GM19023 (cell line): ENCODE data around the gene CADPS.

ENCODE experiments used
- ATAC-seq: cut with Tn5 transposase; IDR thresholded peaks from one replicate; pipeline ENCODE4 v1.9.1; 2021; ENCODE audit warnings: mild to moderate bottlenecking, moderate library complexity; ENCODE audit not compliant: unreplicated experiment

Gene CADPS

DNA sequence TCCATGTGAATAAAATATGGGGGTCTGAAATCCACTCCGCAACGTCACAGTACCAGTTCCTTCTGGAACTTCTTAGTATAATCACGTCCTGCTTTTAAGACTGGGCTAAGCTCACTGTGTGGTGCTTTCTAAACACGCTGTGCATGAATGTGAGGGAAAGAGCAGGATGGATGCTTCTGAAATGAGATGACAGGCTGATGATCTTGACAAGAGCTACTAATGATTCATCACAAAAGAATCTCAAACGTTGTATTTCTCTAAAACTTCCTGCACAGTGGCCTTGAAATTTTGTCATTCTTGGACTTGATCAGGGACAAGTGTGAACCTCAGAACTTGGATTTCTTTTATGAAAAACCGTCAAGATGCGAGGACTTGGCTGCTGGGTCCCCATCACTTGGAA, 221.4 kb downstream of the CADPS start:
- ATAC-seq, result no peak

GRCh38 chr3:62647711-62648110, 227.5 kb downstream of the CADPS start:
- no peak for ATAC-seq

DNA sequence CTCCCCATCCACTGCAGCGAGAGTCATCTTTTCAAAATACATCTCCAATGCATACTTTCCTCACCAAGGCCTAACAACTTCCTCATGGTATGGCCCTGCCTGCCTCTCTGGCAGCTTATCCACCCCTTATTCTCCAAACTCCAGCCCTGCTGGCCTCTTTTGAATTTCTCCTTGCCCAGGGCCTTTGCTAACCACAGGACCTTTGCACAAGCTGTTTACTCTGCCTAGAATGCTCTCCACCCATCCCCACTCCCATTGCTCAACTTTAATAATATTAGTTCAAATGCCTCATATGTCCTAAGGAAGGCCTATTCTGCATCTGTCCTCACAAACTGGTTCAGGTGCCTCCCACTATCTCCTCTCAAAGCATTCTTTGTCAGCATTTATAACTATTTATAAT, 230.7 kb downstream of the CADPS start:
- ATAC-seq, result no peak

- no peak for ATAC-seq
Measured at GRCh38 chr3:62638316-62638715, 236.9 kb downstream of the CADPS start.

- ATAC-seq, result no peak
Measured at GRCh38 chr3:62636235-62636826, 238.9 kb downstream of the CADPS start.

DNA sequence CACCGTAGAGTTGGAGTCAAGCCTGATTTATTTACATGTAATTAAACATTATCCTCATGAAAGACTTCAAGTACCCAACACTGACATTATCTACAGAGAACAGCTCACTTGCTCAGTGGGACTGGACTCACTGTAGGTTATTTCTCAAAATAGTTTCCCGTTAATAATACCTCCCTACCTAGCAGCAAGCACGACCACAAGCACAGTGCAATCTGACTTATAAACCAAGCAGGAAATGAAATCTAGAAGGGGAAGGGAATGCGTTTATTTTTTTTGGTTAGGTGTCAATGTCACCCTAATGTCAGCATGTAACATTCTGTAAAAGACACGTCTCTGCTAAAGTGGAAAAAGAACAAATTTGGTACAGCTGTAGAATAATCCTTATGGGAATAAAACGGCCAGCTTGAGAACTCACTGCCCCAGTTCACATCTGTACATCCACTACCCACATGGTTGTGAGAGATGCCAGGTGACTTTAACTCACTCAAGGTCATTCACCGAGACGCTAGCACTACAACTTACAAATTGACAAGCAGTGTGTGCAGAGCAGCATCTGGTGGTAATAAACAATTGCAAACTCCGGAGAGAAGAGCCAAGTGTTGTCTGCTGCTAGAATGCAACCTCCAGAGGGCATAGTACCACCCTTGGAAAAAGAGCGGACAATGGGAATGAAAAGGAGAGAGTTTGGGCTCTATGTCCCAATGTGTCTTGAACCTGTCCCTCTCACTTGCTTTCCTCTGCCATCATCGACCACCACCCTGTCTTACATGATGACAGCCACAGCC, 242.5 kb downstream of the CADPS start:
- no peak for ATAC-seq

GRCh38 chr3:62631488-62631887, 243.7 kb downstream of the CADPS start:
- no peak for ATAC-seq

DNA sequence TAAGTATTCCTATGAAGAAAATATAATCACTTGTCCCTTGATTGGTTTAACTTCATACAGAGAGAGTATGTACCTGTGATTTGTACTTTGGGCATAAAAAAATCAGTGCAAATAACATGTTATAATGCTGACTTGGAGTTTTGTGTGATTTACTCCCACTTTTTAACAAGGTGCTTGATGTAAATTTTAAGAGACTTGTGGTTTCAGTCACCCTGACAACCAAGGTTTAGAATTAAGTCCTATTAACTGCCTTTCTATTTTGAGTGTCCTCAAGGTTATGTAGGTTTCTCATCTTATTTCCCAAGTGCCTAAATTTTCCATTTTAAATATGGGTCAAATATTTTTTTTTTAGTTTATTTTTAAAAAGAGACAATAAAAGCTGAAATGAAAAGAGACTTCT, 244.6 kb downstream of the CADPS start:
- ATAC-seq, result no peak

DNA sequence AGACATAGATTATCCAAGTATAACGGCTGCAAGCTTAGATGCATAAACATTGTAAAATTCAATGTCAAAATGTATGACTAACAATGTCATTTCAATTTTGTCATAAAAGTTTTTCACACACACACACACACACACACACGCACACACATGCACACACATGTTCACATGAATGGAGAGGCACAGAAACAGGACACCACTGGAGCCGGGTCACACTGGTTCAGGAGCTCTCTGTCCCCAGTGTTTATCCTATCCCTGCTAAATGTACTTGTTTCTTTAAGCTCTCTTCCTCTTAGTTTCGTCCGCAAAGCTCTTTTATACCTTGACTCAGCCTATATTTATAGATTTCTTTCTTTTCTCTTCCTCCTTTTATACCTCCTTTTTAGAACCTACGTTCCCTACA, 249.9 kb downstream of the CADPS start:
- no peak for ATAC-seq

DNA sequence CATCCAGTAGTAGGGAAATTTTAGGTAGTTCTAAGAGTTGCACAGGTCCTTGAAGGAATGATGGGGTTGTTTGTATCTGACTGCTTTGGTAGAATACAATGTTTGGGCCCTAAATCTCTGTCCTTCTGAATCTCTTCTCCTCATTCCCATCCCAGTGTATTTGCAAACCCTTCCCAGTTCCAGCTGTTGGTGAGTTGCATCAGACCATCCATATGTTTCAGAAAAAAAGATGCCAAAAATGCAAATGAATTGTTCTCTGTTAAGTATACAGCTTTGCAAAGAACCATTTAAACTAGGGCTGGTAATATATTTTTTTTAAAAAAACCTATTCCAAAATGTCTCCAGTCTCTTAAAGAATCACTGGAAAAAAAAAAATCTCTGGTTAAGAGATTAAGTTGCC, 251.0 kb downstream of the CADPS start:
- no peak for ATAC-seq

DNA sequence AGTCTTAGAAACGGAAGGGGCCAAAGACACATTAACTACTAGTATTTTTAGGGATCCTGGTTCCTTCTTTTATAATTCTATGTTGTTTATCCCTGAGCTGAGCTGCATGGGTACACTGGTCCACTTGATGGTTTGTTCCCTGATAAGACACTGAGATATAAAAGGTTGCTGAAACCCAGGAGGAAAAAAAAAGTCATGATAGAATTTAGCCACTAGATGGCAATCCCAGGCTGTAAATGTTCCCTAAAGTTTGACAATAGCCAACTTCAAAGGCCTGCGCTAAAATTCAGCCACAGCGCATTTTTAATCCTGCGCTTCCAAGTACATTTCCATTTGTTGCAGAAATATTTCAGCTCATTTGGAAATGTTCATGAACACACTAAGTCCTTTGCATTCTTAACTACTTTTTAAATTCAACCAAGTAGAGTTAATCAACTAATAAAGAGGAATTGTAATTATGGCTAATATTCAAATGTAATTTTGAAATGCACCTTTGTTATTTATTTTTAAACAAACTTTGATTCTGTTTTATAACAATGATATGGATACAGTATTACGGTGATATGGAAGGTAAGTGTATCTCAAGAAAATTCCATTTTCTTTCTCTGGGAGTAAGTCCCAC, 252.6 kb downstream of the CADPS start:
- no peak for ATAC-seq

GRCh38 chr3:62621925-62622324, 253.3 kb downstream of the CADPS start:
- ATAC-seq, result no peak

DNA sequence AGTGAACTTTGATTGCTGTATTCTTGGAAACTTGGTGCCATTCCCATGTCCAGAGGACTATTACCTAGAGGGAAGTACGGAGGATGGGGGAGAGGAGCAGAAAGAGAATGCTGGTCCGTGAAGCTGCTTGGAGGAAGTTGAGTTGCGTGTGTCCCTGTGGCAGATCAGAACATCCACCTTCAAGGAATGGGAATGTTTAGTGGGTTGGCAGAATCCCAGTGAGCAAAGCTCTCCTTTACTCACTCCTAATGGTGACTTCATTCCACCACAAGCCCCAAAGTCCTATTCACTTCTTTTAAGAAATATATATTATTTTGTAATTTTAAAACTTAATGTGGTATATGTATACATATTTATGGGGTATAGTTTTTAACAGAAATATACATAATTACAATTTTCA, 254.0 kb downstream of the CADPS start:
- no peak for ATAC-seq

DNA sequence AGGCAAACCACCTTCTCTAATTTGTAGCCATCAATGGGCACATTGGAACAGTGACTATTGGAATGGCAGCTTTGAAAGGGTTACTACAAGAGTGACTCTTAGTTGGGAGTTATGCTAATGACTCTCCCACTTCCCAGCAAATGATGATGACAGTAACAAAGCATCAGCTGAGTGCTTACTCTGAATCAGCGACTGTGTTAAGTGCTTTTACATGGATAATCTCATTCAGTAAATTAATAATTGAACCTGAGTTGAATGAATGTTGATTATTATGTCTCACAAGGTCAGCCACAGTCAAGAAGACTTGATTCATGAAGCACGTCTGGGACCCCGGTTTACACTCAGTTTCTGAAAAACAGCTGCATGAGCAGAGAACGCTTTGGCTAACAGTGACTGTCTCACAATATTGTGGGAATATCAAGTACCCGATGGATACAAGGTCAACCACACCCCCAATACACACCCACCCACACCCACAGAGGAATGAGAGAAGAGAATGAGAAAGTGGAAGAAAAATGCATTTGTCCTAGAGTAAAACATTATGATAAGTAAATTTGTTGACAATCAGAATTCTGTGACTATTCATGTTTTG, 259.9 kb downstream of the CADPS start:
- ATAC-seq, result no peak

GRCh38 chr3:62614527-62614926, 260.7 kb downstream of the CADPS start:
- ATAC-seq, result no peak

DNA sequence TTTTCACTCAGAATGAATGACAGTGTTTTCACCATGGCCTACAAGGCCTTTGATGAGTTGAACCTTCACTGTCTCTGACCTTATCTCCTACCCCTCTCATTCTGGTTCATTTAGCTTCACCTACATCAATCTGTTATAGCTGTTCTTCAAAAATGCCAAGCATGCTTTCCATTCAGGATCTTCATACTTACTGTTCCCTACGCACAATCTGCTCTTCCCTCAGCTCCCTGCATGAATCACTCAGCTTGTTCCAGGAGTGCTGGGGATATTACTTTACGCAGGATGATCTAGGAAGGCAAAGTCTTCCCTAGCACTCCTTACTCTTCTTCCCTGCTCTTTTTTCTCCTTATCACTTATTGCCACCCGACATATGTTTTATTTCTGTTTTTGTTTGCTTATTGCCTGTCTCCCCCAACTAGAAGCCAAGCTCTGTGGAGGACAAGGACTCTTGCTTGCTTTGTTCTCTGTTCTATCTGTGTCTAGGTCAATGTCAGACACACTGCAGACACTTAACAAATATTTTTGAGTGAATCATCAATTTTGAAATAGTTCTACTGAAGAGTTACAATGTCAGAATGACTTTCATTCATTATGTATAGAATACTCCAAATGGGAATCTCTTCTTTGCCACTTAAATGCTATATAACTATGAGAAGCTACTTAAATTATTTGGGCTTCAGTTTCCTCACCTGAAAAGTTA, 263.5 kb downstream of the CADPS start:
- no peak for ATAC-seq

DNA sequence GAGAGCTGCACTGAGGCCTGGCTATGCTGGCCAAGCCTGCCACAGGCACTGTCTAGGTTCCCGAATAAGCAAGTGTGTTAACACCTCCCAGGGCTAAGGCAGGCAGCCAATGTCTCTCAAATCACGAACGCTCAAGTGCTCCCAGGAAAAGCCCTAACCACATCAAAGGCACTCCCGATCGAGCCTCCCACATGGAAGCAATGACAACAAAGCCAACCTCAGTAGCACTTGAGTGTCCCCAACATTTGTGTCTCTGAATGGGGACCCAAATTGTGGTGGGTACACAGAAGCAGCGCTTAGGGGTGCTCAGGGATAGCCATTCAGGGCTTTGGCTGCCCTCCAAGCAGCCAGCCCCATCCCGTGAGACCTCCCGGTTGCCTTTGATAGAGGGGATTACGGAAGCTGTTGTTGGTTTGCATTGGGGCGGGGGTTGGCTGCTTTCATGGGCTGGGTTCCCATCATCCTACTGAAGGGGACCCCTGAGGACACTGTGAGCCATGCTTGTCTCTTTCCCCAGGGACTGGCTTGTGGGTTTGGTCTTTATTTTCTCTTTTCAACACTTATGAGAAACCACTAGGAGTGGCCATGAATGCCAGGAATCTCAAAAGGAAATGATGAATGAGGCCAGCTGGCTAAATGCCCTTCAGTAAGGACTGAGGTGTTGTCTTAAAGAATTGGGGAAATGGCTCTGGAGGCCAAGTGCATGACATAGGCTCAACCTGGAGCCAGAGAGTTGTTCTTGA, 267.8 kb downstream of the CADPS start:
- no peak for ATAC-seq

- no peak for ATAC-seq
Measured at GRCh38 chr3:62605413-62606068, 269.7 kb downstream of the CADPS start.

GRCh38 chr3:62604751-62605351, 270.4 kb downstream of the CADPS start:
- no peak for ATAC-seq

DNA sequence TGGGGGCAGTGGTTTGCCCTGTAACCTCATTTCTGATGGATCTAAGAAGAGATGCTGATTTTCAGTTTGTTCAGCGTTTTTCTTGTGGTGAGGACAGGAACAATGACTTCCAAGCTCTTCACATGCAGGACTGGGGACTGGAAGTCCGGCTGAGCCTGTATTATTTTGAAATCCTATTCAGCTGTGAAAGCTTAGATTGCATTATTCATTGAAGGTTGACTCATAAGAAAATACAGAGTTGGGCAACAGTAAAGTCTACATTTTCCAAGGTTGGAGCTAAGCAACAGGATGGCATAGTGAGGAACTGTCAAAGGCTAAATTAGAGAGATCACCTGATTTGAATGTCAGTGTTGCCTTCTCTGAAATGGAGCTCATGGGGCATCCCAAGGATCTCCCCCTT, 270.9 kb downstream of the CADPS start:
- ATAC-seq, result no peak
